Stimulated activated CD8-positive, alpha-beta memory T cell treated with anti-CD3 and anti-CD28 coated beads, Interleukin-7, amount 100 ng/mL, for 24 hours (primary cell): ENCODE results near the gene TEX14.
"Not testable (repeated sequence)": the region's sequence is repeated elsewhere in the genome, so short reads cannot be mapped to it uniquely, and the experiment has no call there.

Source experiments
- DNase-seq: peaks from one replicate; pipeline ENCODE4 v3.0.0-alpha.2; 2020; ENCODE audit warnings: low read depth

TEX14 gene

GRCh38 chr17:58691701-58692238 is at the start of gene TEX14:
TEX14 (minus strand) TSS chr17:58692045; CDS start chr17:58652001, 40,044 bp downstream.
- DNase-seq, result no peak

DNA sequence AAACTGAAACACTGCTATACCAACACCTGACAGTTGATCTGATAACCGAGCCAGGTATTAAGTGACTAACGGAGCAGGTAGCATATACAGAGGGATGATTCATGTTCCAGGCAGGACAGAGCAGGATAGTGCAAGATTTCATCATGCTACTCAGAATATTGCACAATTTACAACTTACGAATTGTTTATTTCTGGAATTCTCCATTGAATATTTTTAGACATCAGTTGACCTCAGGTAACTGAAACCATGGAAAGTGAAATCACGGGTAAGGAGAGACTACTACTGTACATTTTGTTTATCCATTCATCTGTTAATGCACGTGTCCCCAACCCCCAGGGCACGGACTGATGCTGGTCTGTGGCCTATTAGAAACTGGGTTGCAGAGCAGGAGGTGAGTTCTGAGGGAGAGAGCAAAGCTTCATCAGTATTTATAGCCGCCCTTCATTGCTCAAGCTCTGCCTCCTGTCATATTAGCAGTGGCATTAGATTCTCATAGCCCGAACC is 49.3 kb upstream of the TEX14 start:
- no peak for DNase-seq

GRCh38 chr17:58734811-58735210 is 43.0 kb upstream of the TEX14 start:
- DNase-seq, result no peak

DNA sequence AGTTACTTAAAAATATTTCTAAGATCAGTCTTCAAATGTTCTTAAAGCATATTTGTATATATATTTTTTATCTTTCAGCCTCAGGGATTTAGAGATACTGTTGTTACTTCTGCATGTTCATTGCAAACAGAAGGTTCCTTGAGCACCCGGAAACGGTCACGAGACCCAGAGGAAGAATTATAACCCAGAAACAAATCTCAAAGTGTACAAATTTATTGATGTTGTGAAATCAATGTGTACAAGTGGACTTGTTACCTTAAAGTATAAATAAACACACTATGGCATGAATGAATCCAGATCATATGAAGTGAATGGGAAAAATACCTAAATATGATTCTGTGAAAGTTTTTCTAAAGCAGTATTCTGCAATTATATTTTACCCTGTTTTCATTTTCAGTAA is 42.2 kb upstream of the TEX14 start:
- DNase-seq, result no peak

DNA sequence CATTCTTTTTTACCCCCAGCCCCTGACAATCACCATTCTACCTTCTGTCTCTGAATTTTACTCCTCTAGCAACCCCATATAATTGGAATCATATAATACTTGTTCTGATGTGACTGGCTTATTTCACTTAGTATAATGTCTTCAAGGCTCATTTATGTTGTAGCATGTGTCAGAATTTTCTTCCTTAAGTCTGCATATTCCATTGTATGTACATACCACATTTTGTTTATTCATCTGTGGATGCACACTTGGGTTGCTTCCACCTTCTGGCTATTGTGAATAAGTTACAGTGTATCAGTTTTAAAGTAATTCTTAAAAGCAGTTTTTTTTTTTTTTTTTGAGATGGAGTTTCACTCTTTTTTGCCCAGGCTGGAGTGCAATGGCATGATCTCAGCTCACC is 39.1 kb upstream of the TEX14 start:
- no peak for DNase-seq

GRCh38 chr17:58728798-58729197 is 37.0 kb upstream of the TEX14 start:
- no peak for DNase-seq

GRCh38 chr17:58722696-58723095 is 30.9 kb upstream of the TEX14 start:
- no peak for DNase-seq

- no peak for DNase-seq
Observed at GRCh38 chr17:58722274-58722673, 30.4 kb upstream of the TEX14 start.

GRCh38 chr17:58710948-58711552 is 19.2 kb upstream of the TEX14 start:
- DNase-seq, result no peak

DNA sequence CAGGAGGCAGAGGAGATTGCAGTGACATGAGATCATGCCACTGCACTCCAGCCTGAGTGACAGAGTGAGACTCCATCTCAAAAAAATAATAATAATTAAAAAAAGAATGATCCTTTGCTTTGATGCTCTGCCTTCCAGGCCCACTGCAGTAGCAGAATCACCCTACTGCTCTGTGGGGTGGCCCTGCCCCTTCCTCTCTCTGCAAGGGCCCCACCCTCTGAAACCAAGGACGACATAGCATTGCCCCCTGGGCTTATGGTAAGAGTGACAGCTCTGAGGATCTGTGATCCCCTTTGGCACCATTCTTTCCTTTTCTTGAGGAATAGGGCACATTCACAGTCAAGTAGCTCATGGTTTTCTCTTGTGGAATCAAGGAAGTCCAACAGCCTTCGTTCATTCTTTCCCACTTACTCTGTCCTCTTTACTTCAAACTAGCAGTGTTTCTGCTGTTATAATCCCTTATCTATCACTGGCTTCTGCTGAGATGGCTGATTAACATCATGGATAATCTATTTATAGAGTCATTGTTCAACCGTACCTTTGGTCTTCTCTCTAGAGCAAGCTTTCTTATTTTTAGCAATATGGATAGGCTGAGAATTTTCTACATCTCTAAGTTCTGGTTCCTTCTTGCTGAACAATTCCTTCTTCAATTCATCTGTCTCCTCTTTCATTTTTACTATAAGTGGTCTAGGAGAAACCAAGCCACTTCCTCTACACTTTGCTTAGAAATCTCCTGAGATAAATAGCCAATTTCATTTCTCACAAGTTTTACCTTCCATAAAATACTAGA is 14.7 kb upstream of the TEX14 start:
- DNase-seq, result no peak

- no peak for DNase-seq
Observed at GRCh38 chr17:58703916-58704286, 12.1 kb upstream of the TEX14 start.

DNA sequence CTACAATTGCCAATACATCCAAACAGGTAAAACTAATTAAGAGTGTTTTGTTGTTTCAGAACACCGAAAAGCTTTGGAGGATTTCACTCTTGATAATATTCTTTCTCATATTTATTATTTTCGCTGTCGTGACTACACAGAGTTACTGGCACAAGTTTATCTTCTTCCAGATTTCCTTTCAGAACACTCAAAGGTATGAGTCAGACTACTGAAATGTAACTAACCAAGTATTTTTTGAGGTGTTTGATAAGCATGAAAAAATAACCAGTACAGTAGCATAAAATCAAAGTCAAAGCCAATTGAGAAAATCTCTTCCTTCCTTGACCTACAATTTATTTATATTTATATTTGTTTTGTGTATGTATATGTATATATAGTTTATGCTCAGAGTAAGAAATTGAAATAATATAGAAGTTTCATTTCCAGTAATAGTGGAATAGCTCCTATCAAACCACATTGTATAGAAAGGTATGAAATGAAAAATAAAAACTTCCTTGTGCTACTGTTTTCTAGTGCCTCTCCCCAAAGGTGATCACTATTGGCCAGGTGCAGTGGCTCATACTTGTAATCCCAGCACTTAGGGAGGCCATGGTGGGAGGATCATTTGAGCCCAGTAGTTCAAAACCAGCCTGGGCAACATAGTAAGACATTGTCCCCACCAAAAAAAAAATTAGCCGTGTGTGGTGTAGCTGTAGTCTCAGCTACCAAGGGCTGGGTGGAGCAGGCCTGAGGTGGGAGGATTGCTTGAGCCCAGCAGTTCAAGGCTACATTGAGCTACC is 11.5 kb upstream of the TEX14 start:
- no peak for DNase-seq

GRCh38 chr17:58702708-58703107 is 10.9 kb upstream of the TEX14 start:
- no peak for DNase-seq

GRCh38 chr17:58702045-58702476 is 10.2 kb upstream of the TEX14 start:
- no peak for DNase-seq

DNA sequence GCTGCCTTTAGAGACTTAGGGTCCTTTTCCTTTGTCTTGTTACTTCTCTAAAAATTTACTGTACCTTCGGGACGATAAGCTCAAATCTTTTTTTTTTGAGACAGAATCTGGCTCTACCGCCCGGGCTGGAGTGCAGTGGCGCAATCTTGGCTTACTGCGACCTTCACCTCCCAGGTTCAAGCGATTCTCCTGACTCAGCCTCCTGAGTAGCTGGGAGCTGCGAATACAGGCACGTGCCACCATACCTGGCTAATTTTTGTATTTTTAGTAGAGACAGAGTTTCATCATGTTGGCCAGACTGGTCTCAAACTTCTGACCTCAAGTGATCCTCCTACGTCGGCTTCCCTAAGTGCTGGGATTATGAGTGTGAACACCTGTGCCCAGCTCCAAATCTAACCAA is 7.9 kb upstream of the TEX14 start:
- DNase-seq, result no peak

GRCh38 chr17:58694826-58695225 is 3.0 kb upstream of the TEX14 start:
- no peak for DNase-seq

DNA sequence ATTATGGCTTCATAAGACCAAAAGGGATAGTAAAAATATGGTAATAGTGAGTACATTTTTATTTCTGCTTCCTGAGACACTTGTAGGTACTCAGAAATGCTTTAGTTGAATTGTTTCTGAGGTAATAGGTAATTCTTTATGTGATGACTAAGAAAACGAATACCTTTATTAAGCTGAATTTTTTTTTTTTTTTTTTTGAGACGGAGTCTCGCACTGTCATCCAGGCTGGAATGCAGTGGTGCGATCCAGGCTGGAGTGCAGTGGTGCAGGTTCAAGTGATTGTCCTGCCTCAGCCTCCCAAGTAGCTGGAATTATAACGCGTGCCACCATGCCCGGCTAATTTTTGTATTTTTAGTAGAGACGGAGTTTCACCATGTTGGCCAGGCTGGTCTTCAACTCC is 2.5 kb upstream of the TEX14 start:
- DNase-seq, result no peak

GRCh38 chr17:58693751-58694150 is 1.9 kb upstream of the TEX14 start:
- no peak for DNase-seq

- DNase-seq, result no peak
Observed at GRCh38 chr17:58693208-58693607, 1.4 kb upstream of the TEX14 start.

DNA sequence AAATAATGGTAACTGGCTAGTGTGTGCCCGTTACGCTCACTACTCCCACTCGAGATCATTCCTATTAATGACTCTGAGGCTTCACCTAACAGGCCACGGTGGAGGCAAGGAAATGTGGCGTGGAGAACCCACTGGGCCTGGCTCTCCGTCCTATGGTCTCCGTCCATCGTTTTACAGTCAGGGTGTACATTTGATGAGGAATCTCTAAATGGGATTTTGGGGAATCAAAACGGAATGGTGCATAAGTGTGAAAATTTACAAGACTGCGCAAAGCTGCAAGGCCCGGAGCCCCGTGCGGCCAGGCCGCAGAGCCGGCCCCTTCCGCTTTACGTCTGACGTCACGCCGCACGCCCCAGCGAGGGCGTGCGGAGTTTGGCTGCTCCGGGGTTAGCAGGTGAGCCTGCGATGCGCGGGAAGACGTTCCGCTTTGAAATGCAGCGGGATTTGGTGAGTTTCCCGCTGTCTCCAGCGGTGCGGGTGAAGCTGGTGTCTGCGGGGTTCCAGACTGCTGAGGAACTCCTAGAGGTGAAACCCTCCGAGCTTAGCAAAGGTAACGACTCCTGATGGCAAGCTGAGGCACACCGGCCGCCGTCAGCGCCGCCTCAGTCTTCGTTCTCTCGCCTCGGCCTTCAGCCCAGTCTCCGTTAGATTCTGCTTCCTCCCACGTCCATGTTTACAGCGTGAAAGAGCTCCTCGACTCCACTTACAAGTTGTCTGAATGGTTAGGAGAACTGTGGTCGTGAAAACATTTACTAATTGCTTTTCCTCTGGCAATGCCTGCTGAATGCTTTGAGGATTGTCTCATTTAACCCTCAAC is 602 bp upstream of the TEX14 start, which contains the start of gene RAD51C:
RAD51C (plus strand) TSS at position 364 of the 817 bp plus-strand sequence; CDS start at position 406, 42 bp downstream.
- DNase-seq, result peak; percentile 68

DNA sequence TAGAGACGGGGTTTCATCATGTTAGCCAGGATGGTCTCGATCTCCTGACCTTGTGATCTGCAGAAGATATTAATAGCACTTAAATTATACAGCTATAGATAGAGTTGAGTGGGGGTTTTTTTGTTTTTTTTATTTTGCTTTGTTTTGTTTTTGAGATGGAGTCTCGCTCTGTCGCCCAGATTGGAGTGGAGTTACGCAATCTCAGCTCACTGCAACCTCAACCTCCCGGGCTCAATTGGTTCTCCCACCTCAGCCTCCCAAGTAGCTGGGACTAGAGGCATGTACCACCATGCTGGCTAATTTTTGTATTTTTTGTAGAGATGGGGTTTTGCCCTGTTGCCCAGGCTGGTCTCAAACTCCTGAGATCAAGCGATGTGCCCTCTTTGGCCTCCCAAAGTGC is 1.8 kb downstream of the TEX14 start:
- DNase-seq, result not testable (repeated sequence)

GRCh38 chr17:58688521-58688920 is 3.3 kb downstream of the TEX14 start:
- DNase-seq, result no peak
